HG02678 (cell line): Measurements from ENCODE around the gene HMGN3.

Experiments
- ATAC-seq: cut with Tn5 transposase; IDR thresholded peaks from one replicate; pipeline ENCODE4 v1.9.1; 2021; ENCODE audit warnings: mild to moderate bottlenecking, moderate library complexity; ENCODE audit not compliant: unreplicated experiment

HMGN3 gene

GRCh38 chr6:79233611-79234149 is 802 bp downstream of the HMGN3 start:
- ATAC-seq: peak; percentile 68

GRCh38 chr6:79232696-79233462 is 1.6 kb downstream of the HMGN3 start:
- no peak for ATAC-seq

GRCh38 chr6:79231666-79232065 is 2.8 kb downstream of the HMGN3 start:
- no peak for ATAC-seq

GRCh38 chr6:79231101-79231500 is 3.4 kb downstream of the HMGN3 start:
- ATAC-seq: no peak

GRCh38 chr6:79230149-79230548 is 4.3 kb downstream of the HMGN3 start:
- no peak for ATAC-seq

- no peak for ATAC-seq
Observed at GRCh38 chr6:79227445-79227844, 7.0 kb downstream of the HMGN3 start.

GRCh38 chr6:79226660-79227059 is 7.8 kb downstream of the HMGN3 start:
- ATAC-seq: no peak

- no peak for ATAC-seq
Observed at GRCh38 chr6:79225717-79226599, 8.5 kb downstream of the HMGN3 start.

- no peak for ATAC-seq
Observed at GRCh38 chr6:79223611-79224404, 10.7 kb downstream of the HMGN3 start.

- ATAC-seq: no peak
Observed at GRCh38 chr6:79215213-79215824, 19.2 kb downstream of the HMGN3 start.

GRCh38 chr6:79212859-79213258 is 21.6 kb downstream of the HMGN3 start:
- no peak for ATAC-seq

- ATAC-seq: no peak
Observed at GRCh38 chr6:79208816-79209215, 25.7 kb downstream of the HMGN3 start.

- ATAC-seq: no peak
Observed at GRCh38 chr6:79203753-79204253, 30.7 kb downstream of the HMGN3 start.

- no peak for ATAC-seq
Observed at GRCh38 chr6:79202556-79202955, 31.9 kb downstream of the HMGN3 start.

GRCh38 chr6:79201983-79202382 is 32.5 kb downstream of the HMGN3 start:
- no peak for ATAC-seq

GRCh38 chr6:79201143-79201542 is 33.3 kb downstream of the HMGN3 start:
- ATAC-seq: no peak

GRCh38 chr6:79196912-79197311 is 37.6 kb downstream of the HMGN3 start:
- ATAC-seq: no peak

- no peak for ATAC-seq
Observed at GRCh38 chr6:79193971-79194370, 40.5 kb downstream of the HMGN3 start.

- ATAC-seq: no peak
Observed at GRCh38 chr6:79189760-79190350, 44.6 kb downstream of the HMGN3 start.

- no peak for ATAC-seq
Observed at GRCh38 chr6:79188885-79189480, 45.5 kb downstream of the HMGN3 start.
